ENCODE results near the gene DHRSX. TPM values are rescaled to one million over a fixed set of nuclear protein-coding genes. Genes with fewer than 3 reads are reported as not detected.
"Not testable (repeated sequence)": the region's sequence is repeated elsewhere in the genome, so short reads cannot be mapped to it uniquely, and the experiment has no call there.

DHRSX gene
- polyA plus RNA-seq, 3 donors, result 12.9 to 33.2 (median 28.3) TPM

- Histone ChIP-seq H3K9ac (ENCODE audit: insufficient read depth, low read length, poor library complexity, severe bottlenecking) (no peak overlapping the region), H2AFZ (ENCODE audit: insufficient read depth, low read depth, low read length, poor library complexity, severe bottlenecking) (no peak overlapping the region), H4K20me1 (ENCODE audit: insufficient read depth, low read length) (no peaks in the 10 kb centered on the region), H3K27ac (ENCODE audit: low read depth in 1 of 2, low read length in 2 of 2) (no peak overlapping the region), H3K36me3 (replicated peaks in 1 of 2; ENCODE audit: control insufficient read depth in 1 of 2, insufficient read depth in 2 of 2, low read length in 2 of 2) (peaks cover 3 to 27% of the 10 kb centered on the region in 2 donors), H3K4me1 (ENCODE audit: control insufficient read depth in 1 of 2, insufficient read depth in 2 of 2, low read length in 2 of 2) (no peaks in the 10 kb centered on the region), H3K9me3 (replicated peaks in 1 of 2; ENCODE audit: control insufficient read depth in 1 of 2, insufficient read depth in 1 of 2, low read length in 2 of 2) (peaks cover 0 to 20% of the 10 kb centered on the region in 2 donors), H3K4me3 (replicated peaks in 1 of 3; ENCODE audit: low read depth in 2 of 3, low read length in 3 of 3) (no peak overlapping the region), H3K27me3 (ENCODE audit: control insufficient read depth in 2 of 2, insufficient read depth in 2 of 2, low read length in 2 of 2) (no peaks in the 10 kb centered on the region), H3K4me2 (replicated peaks; ENCODE audit: extremely low read depth, low read length, poor library complexity, severe bottlenecking) (no peak overlapping the region), H3K79me2 (ENCODE audit: insufficient read depth, low read length) (no peaks in the 10 kb centered on the region)
- Mint-ChIP-seq H3K27me3 (ENCODE audit: low read depth in 3 of 3) (peaks cover under 1 to 7% (median 2%) of the 10 kb centered on the region in 3 donors), H3K4me1 (no peaks in the 10 kb centered on the region), H3K4me3 (no peak overlapping the region), H3K9me3 (peaks cover 0 to 33% (median 5%) of the 10 kb centered on the region in 7 donors), H3K36me3 (peaks cover 32 to 36% of the 10 kb centered on the region in 2 donors), H3K27ac (no peak overlapping the region)
- 98% methylated on average over 17 of the region's 22 CpGs for WGBS (ENCODE audit: insufficient coverage)
- no peak for DNase-seq
- no peak for TF ChIP-seq CTCF (IDR thresholded peaks at IDR 0.05)
- intact Hi-C loops (cut with micrococcal nuclease), result no loop called here
These were observed 257.8 kb downstream of the DHRSX start for GRCh38 chrX:2242980-2243379.

GRCh38 chrX:2242326-2242725 lies 258.4 kb downstream of the DHRSX start:
- Mint-ChIP-seq H3K9me3 (peaks cover 0 to 31% (median 3%) of the 10 kb centered on the region in 7 donors), H3K4me3 (no peak overlapping the region), H3K27ac (peak overlapping the region in 1 of 7 donors; percentile 62), H3K36me3 (peaks cover 32 to 37% of the 10 kb centered on the region in 2 donors), H3K4me1 (no peaks in the 10 kb centered on the region), H3K27me3 (ENCODE audit: low read depth in 3 of 3) (peaks cover 0 to 7% (median 2%) of the 10 kb centered on the region in 3 donors)
- intact Hi-C loops (cut with micrococcal nuclease), result no loop called here
- DNase-seq, result no peak
- no peak overlapping the region for H2AFZ ChIP-seq (ENCODE audit: insufficient read depth, low read depth, low read length, poor library complexity, severe bottlenecking)
- no peaks in the 10 kb centered on the region for H3K27me3 ChIP-seq (ENCODE audit: control insufficient read depth in 2 of 2, insufficient read depth in 2 of 2, low read length in 2 of 2)
- H3K4me3 ChIP-seq (replicated peaks in 1 of 3; ENCODE audit: low read depth in 2 of 3, low read length in 3 of 3), result no peak overlapping the region
- H3K79me2 ChIP-seq (ENCODE audit: insufficient read depth, low read length), result no peaks in the 10 kb centered on the region
- WGBS (ENCODE audit: insufficient coverage), result 100% methylated on average over 8 of the region's 16 CpGs
- H4K20me1 ChIP-seq (ENCODE audit: insufficient read depth, low read length), result no peaks in the 10 kb centered on the region
- peaks cover 0 to 20% of the 10 kb centered on the region in 2 donors for H3K9me3 ChIP-seq (replicated peaks in 1 of 2; ENCODE audit: control insufficient read depth in 1 of 2, insufficient read depth in 1 of 2, low read length in 2 of 2)
- no peak overlapping the region for H3K27ac ChIP-seq (ENCODE audit: low read depth in 1 of 2, low read length in 2 of 2)
- H3K4me2 ChIP-seq (replicated peaks; ENCODE audit: extremely low read depth, low read length, poor library complexity, severe bottlenecking), result no peak overlapping the region
- TF ChIP-seq CTCF (IDR thresholded peaks at IDR 0.05), result no peak
- H3K36me3 ChIP-seq (replicated peaks in 1 of 2; ENCODE audit: control insufficient read depth in 1 of 2, insufficient read depth in 2 of 2, low read length in 2 of 2), result peaks cover 3 to 27% of the 10 kb centered on the region in 2 donors
- no peak overlapping the region for H3K9ac ChIP-seq (ENCODE audit: insufficient read depth, low read length, poor library complexity, severe bottlenecking)
- H3K4me1 ChIP-seq (ENCODE audit: control insufficient read depth in 1 of 2, insufficient read depth in 2 of 2, low read length in 2 of 2), result no peaks in the 10 kb centered on the region

GRCh38 chrX:2241496-2241895 lies 259.3 kb downstream of the DHRSX start:
- DNase-seq; H3K27me3 ChIP-seq (ENCODE audit: control insufficient read depth in 2 of 2, insufficient read depth in 2 of 2, low read length in 2 of 2); H3K9ac ChIP-seq (ENCODE audit: insufficient read depth, low read length, poor library complexity, severe bottlenecking); H3K4me2 ChIP-seq (replicated peaks; ENCODE audit: extremely low read depth, low read length, poor library complexity, severe bottlenecking); H3K4me3 ChIP-seq (replicated peaks in 1 of 3; ENCODE audit: low read depth in 2 of 3, low read length in 3 of 3); H3K27ac ChIP-seq (ENCODE audit: low read depth in 1 of 2, low read length in 2 of 2); H3K4me3 Mint-ChIP-seq; H3K27me3 Mint-ChIP-seq (ENCODE audit: low read depth in 3 of 3); H3K4me1 Mint-ChIP-seq; H3K79me2 ChIP-seq (ENCODE audit: insufficient read depth, low read length); H4K20me1 ChIP-seq (ENCODE audit: insufficient read depth, low read length); H3K4me1 ChIP-seq (ENCODE audit: control insufficient read depth in 1 of 2, insufficient read depth in 2 of 2, low read length in 2 of 2); H2AFZ ChIP-seq (ENCODE audit: insufficient read depth, low read depth, low read length, poor library complexity, severe bottlenecking); intact Hi-C loops (cut with micrococcal nuclease): not testable (repeated sequence)
- peaks cover 0 to 20% of the 10 kb centered on the region in 2 donors for H3K9me3 ChIP-seq (replicated peaks in 1 of 2; ENCODE audit: control insufficient read depth in 1 of 2, insufficient read depth in 1 of 2, low read length in 2 of 2)
- Mint-ChIP-seq H3K36me3 (peaks cover 34 to 37% of the 10 kb centered on the region in 2 donors), H3K9me3 (peaks cover 0 to 30% (median 2%) of the 10 kb centered on the region in 7 donors), H3K27ac (peak overlapping the region in 4 of 7 donors; percentile 6 to 71 (median 38))
- peaks cover 3 to 27% of the 10 kb centered on the region in 2 donors for H3K36me3 ChIP-seq (replicated peaks in 1 of 2; ENCODE audit: control insufficient read depth in 1 of 2, insufficient read depth in 2 of 2, low read length in 2 of 2)
- 92% methylated on average over 11 of the region's 13 CpGs for WGBS (ENCODE audit: insufficient coverage)

Measured in CD14-positive monocyte (primary cell).